HTR-8/SVneo (cell line): ENCODE measurements around the gene UVSSA.
"Not testable (repeated sequence)": the region's sequence is repeated elsewhere in the genome, so short reads cannot be mapped to it uniquely, and the experiment has no call there.

Experiments
- DNase-seq: peaks from one replicate; pipeline ENCODE4 v3.0.0; 2011; ENCODE audit warnings: low spot score, mixed read lengths; ENCODE audit not compliant: insufficient read length
- FAIRE-seq: peaks from 2 replicates; lab custom pipeline; 2011; peaks lifted over from hg19 to GRCh38; lab: Jason Lieb, UNC

The UVSSA gene

GRCh38 chr4:1385373-1386340 lies 38.6 kb downstream of the UVSSA start:
- DNase-seq (no peak), FAIRE-seq (no peak)

GRCh38 chr4:1393363-1393762 lies 46.4 kb downstream of the UVSSA start:
- not testable (repeated sequence) for DNase-seq, FAIRE-seq

- FAIRE-seq (no peak), DNase-seq (no peak)
Observed at GRCh38 chr4:1393866-1394265, 46.9 kb downstream of the UVSSA start.

- DNase-seq, FAIRE-seq: not testable (repeated sequence)
Observed at GRCh38 chr4:1394554-1395388, 47.8 kb downstream of the UVSSA start.

GRCh38 chr4:1395389-1395820 lies 48.4 kb downstream of the UVSSA start:
- DNase-seq, FAIRE-seq: not testable (repeated sequence)

- DNase-seq (no peak), FAIRE-seq (no peak)
Observed at GRCh38 chr4:1395941-1396805, 49.2 kb downstream of the UVSSA start.

GRCh38 chr4:1396806-1397455 lies 49.9 kb downstream of the UVSSA start:
- FAIRE-seq (no peak), DNase-seq (no peak)

GRCh38 chr4:1398681-1399507 lies 51.9 kb downstream of the UVSSA start:
- DNase-seq (no peak), FAIRE-seq (no peak)

- DNase-seq: no peak
- FAIRE-seq: no peak
Observed at GRCh38 chr4:1399508-1400190, 52.6 kb downstream of the UVSSA start.

GRCh38 chr4:1400191-1400805 lies 53.3 kb downstream of the UVSSA start:
- FAIRE-seq: no peak
- DNase-seq: no peak

GRCh38 chr4:1400831-1401408 lies 53.9 kb downstream of the UVSSA start:
- DNase-seq: no peak
- FAIRE-seq: no peak

GRCh38 chr4:1401409-1402020 lies 54.5 kb downstream of the UVSSA start:
- DNase-seq: no peak
- FAIRE-seq: no peak

- DNase-seq: no peak
- FAIRE-seq: no peak
Observed at GRCh38 chr4:1402021-1402515, 55.1 kb downstream of the UVSSA start.

GRCh38 chr4:1402516-1403091 lies 55.6 kb downstream of the UVSSA start:
- FAIRE-seq (no peak), DNase-seq (no peak)

- no peak for DNase-seq
- FAIRE-seq: no peak
Observed at GRCh38 chr4:1403177-1403583, 56.2 kb downstream of the UVSSA start.
